GM23248 (cell line): ENCODE measurements around the gene UBC. TPM values are rescaled to one million over a fixed set of nuclear protein-coding genes. Genes with fewer than 3 reads are reported as not detected.
"Not testable (repeated sequence)": the region's sequence is repeated elsewhere in the genome, so short reads cannot be mapped to it uniquely, and the experiment has no call there.

Source experiments
- DNase-seq: peaks from one replicate; pipeline ENCODE4 v3.0.0-alpha.2; 2015
- H2AFZ ChIP-seq: fragments of 200-600 bp; sonication (generic); 2 replicates; pipeline ENCODE4 v1.6.1; 2016; ENCODE audit warnings: antibody characterized with exemption
- H3F3A ChIP-seq: fragments of 200-600 bp; sonication (generic); 2 replicates; pipeline ENCODE4 v1.6.1; 2016; ENCODE audit warnings: mild to moderate bottlenecking, antibody characterized with exemption, mixed run types; ENCODE audit not compliant: insufficient read depth
- H3K27ac ChIP-seq: fragments of 200-600 bp; sonication (generic); 2 replicates; pipeline ENCODE4 v1.5.1; 2016; ENCODE audit warnings: mild to moderate bottlenecking
- H3K27me3 ChIP-seq: fragments of 200-600 bp; sonication (generic); replicated peaks from 2 replicates; pipeline ENCODE4 v1.6.1; 2016; ENCODE audit warnings: mild to moderate bottlenecking; ENCODE audit not compliant: insufficient read depth
- H3K36me3 ChIP-seq: fragments of 200-600 bp; sonication (generic); 2 replicates; pipeline ENCODE4 v1.6.1; 2016; ENCODE audit warnings: low read depth, mild to moderate bottlenecking
- H3K4me1 ChIP-seq: fragments of 200-600 bp; sonication (generic); 2 replicates; pipeline ENCODE4 v1.6.1; 2016; ENCODE audit warnings: mild to moderate bottlenecking; ENCODE audit not compliant: insufficient read depth
- H3K4me2 ChIP-seq: fragments of 200-600 bp; sonication (generic); one replicate; pipeline ENCODE4 v1.6.1; 2016; ENCODE audit warnings: mild to moderate bottlenecking; ENCODE audit not compliant: unreplicated experiment
- H3K4me3 ChIP-seq: fragments of 200-600 bp; sonication (generic); 2 replicates; pipeline ENCODE4 v1.5.1; 2016; ENCODE audit warnings: mild to moderate bottlenecking
- H3K79me2 ChIP-seq: fragments of 200-600 bp; sonication (generic); 2 replicates; pipeline ENCODE4 v1.6.1; 2016; ENCODE audit warnings: mild to moderate bottlenecking; ENCODE audit not compliant: insufficient read depth
- H3K9ac ChIP-seq: fragments of 200-600 bp; sonication (generic); 2 replicates; pipeline ENCODE4 v1.6.1; 2016; ENCODE audit warnings: mild to moderate bottlenecking
- H3K9me2 ChIP-seq: fragments of 200-600 bp; sonication (generic); 2 replicates; pipeline ENCODE4 v1.6.1; 2016; ENCODE audit warnings: mixed run types, mild to moderate bottlenecking, moderate library complexity; ENCODE audit not compliant: insufficient read depth
- H3K9me3 ChIP-seq: fragments of 200-600 bp; sonication (generic); one replicate; pipeline ENCODE4 v1.6.1; 2017; ENCODE audit warnings: low read depth
- H4K20me1 ChIP-seq: fragments of 200-600 bp; sonication (generic); 2 replicates; pipeline ENCODE4 v1.6.0; 2016; ENCODE audit not compliant: insufficient read depth
- EZH2 ChIP-seq: fragments of 200-600 bp; sonication (generic); IDR thresholded peaks from 2 replicates; pipeline ENCODE4 v1.6.1; 2018; ENCODE audit warnings: antibody characterized with exemption, mild to moderate bottlenecking; ENCODE audit not compliant: insufficient read depth, poor library complexity, severe bottlenecking
- EZH2phosphoT487 ChIP-seq: fragments of 200-600 bp; sonication (generic); IDR thresholded peaks from 2 replicates; pipeline ENCODE4 v1.6.1; 2018; ENCODE audit warnings: antibody characterized with exemption, moderate library complexity, mild to moderate bottlenecking, low read depth; ENCODE audit not compliant: insufficient read depth
- WGBS, 2 experiments: methylation state at CpG; one replicate each; pipeline ENCODE4 v1.1.6; 2015 to 2017; ENCODE audit warnings: low lambda C conversion rate in 2 of 2, low coverage in 1 of 2; ENCODE audit errors: missing lambda C conversion rate in 2 of 2; 5-methylcytosine and 5-hydroxymethylcytosine counted together
- in situ Hi-C: fragments of 300-500 bp; cut with MboI; formaldehyde crosslinking; loops from 2 replicates; pipeline ENCODE4 v1.15.0; 2020
- polyA plus RNA-seq: library from polyadenylated mRNA; unstranded; fragments of >200 nt; fragmentation: Nextera tagmentation; extraction: Ambion mirVana; gene quantifications from 2 replicates; pipeline ENCODE4 v1.2.1, GENCODE V29; 2016
- total RNA-seq: library from RNA; depleted of rRNA; stranded (reverse); fragments of >200 nt; shearing (Covaris generic); gene quantifications from 2 replicates; pipeline ENCODE4 v1.2.3, GENCODE V29; 2014

UBC gene
- total and polyA plus RNA-seq, 2 experiments from 2014 or later, result 1,490 to 1,496 TPM

GRCh38 chr12:124898200-124898922 is 16.1 kb downstream of the UBC start:
- in situ Hi-C loops, result no loop called here
- DNase-seq, result peak; percentile 71

GRCh38 chr12:124896461-124896860 is 18.0 kb downstream of the UBC start:
- Histone ChIP-seq H3K79me2 (no peaks in the 10 kb centered on the region), H2AFZ (no peak overlapping the region), H3K27me3 (no peaks in the 10 kb centered on the region), H3K4me3 (no peak overlapping the region), H3K9ac (no peak overlapping the region), H3K27ac (no peak overlapping the region), H3K4me2 (no peak overlapping the region), H3K4me1 (no peaks in the 10 kb centered on the region), H4K20me1 (no peaks in the 10 kb centered on the region), H3K36me3 (no peaks in the 10 kb centered on the region), H3F3A (no peaks in the 10 kb centered on the region), H3K9me2 (no peaks in the 10 kb centered on the region), H3K9me3 (no peaks in the 10 kb centered on the region)
- WGBS, 2 experiments, result 93 to 94% methylated on average over 5 of the region's 5 CpGs
- in situ Hi-C loops, result no loop called here
- no peak for DNase-seq
- TF ChIP-seq EZH2phosphoT487, result no peak
- TF ChIP-seq EZH2, result no peak

More at GRCh38 chr12:124898200-124898922, 16.1 kb downstream of the UBC start:
- Histone ChIP-seq H2AFZ (peak overlapping the region; percentile 32; the same call in 1 of the 2 replicates), H3K27ac (no peak overlapping the region), H3K9me3 (no peaks in the 10 kb centered on the region), H3K27me3 (no peaks in the 10 kb centered on the region), H3K9me2 (no peaks in the 10 kb centered on the region), H3K36me3 (no peaks in the 10 kb centered on the region), H3F3A (no peaks in the 10 kb centered on the region), H3K4me3 (0 out of 2 replicates have a peak overlapping the region, but pooled peaks have one; percentile 22), H3K4me1 (no peaks in the 10 kb centered on the region), H3K79me2 (no peaks in the 10 kb centered on the region), H3K9ac (no peak overlapping the region), H3K4me2 (peak overlapping the region; percentile 25), H4K20me1 (no peaks in the 10 kb centered on the region)
- WGBS, 2 experiments, result 9 to 11% methylated on average over 18 of the region's 18 CpGs
- no peak for TF ChIP-seq EZH2
- TF ChIP-seq EZH2phosphoT487, result no peak

- no peaks in the 10 kb centered on the region for H3K4me1 ChIP-seq
- no peak overlapping the region for H3K4me3 ChIP-seq
- H3K9me3 ChIP-seq, result no peaks in the 10 kb centered on the region
- H3K79me2 ChIP-seq, result no peaks in the 10 kb centered on the region
- no peak overlapping the region for H2AFZ ChIP-seq
- no peak for TF ChIP-seq EZH2
- TF ChIP-seq EZH2phosphoT487, result no peak
- 90 to 91% methylated on average over 9 of the region's 9 CpGs for WGBS, 2 experiments
- H3K9me2 ChIP-seq, result no peaks in the 10 kb centered on the region
- no peak for DNase-seq
- H3K36me3 ChIP-seq, result no peaks in the 10 kb centered on the region
- H3K9ac ChIP-seq, result no peak overlapping the region
- H3K27me3 ChIP-seq, result no peaks in the 10 kb centered on the region
- H3K4me2 ChIP-seq, result no peak overlapping the region
- in situ Hi-C loops, result no loop called here
- H4K20me1 ChIP-seq, result no peaks in the 10 kb centered on the region
- H3K27ac ChIP-seq, result no peak overlapping the region
- no peaks in the 10 kb centered on the region for H3F3A ChIP-seq
Measured at GRCh38 chr12:124893792-124894516, 20.5 kb downstream of the UBC start.

GRCh38 chr12:124888260-124888659 is 26.2 kb downstream of the UBC start:
- Histone ChIP-seq H3K9me3 (no peaks in the 10 kb centered on the region), H3K4me1 (no peaks in the 10 kb centered on the region), H3K4me3 (no peak overlapping the region), H3K9ac (no peak overlapping the region), H3K36me3 (no peaks in the 10 kb centered on the region), H3K9me2 (no peaks in the 10 kb centered on the region), H3K27ac (no peak overlapping the region), H4K20me1 (no peaks in the 10 kb centered on the region), H3F3A (no peaks in the 10 kb centered on the region), H3K27me3 (no peaks in the 10 kb centered on the region), H3K4me2 (no peak overlapping the region), H3K79me2 (no peaks in the 10 kb centered on the region), H2AFZ (no peak overlapping the region)
- TF ChIP-seq EZH2, result no peak
- in situ Hi-C loops, result no loop called here
- DNase-seq, result no peak
- 30 to 43% methylated on average over 2 of the region's 2 CpGs for WGBS, 2 experiments

GRCh38 chr12:124887766-124888165 is 26.7 kb downstream of the UBC start:
- H4K20me1 ChIP-seq, H3K4me3 ChIP-seq, H3K9me3 ChIP-seq, H3K36me3 ChIP-seq, H3K27ac ChIP-seq, H3F3A ChIP-seq, in situ Hi-C loops, H2AFZ ChIP-seq, H3K4me2 ChIP-seq, H3K9ac ChIP-seq, H3K9me2 ChIP-seq, DNase-seq, H3K27me3 ChIP-seq, H3K79me2 ChIP-seq, H3K4me1 ChIP-seq: not testable (repeated sequence)
- WGBS, 2 experiments, result 94 to 97% methylated on average over 9 of the region's 9 CpGs
